B cell (primary cell): ENCODE results near the gene ITPK1.

ENCODE experiments used
- CTCF ChIP-seq: fragments of 200-600 bp; IDR thresholded peaks from one replicate; pipeline ENCODE4 v1.8.0; 2022; ENCODE audit warnings: antibody characterized with exemption, mild to moderate bottlenecking
- EZH2 ChIP-seq: IDR thresholded peaks from 2 replicates; pipeline ENCODE4 v1.6.1; 2012; ENCODE audit warnings: borderline replicate concordance, low read depth, mild to moderate bottlenecking, moderate library complexity, low read length; ENCODE audit not compliant: insufficient read depth, poor library complexity, severe bottlenecking

DNA sequence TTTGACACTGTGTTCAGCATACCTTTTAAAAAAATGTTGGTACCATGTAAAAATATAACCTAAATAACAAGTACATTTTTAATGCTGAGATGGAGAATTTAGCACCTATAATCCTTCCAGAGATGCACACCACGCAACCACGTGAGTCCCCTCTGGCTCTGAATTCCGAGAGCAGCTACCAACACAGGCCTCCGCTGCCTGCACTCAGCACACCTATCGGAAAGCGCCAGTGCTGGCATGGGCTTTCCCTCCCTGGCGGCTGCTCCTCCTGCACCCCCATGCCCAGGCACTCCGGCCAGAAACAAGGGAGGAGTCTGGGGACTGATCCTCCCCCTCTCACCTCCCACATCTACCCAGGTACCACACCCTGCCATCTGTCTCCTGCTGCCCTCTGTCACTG is 47.0 kb downstream of the ITPK1 start:
- no peak for TF ChIP-seq CTCF
- TF ChIP-seq EZH2 = no peak
